SK-N-SH (cell line): ENCODE results near the gene P3H4. TPM values are rescaled to one million over a fixed set of nuclear protein-coding genes. Genes with fewer than 3 reads are reported as not detected.

Experiments
- CTCF ChIA-PET: fragments of 300-600, 350-600 bp; formaldehyde crosslinking; extraction: SDS; loops from one replicate; lab custom pipeline; 2021; lab: Yijun Ruan, JAX
- POLR2A ChIA-PET: fragments of 350-600 bp; sonication (Branson Sonifier 250); formaldehyde crosslinking; extraction: SDS; loops from one replicate; lab custom pipeline; 2020; ENCODE audit warnings: antibody characterized with exemption, inconsistent platforms; lab: Yijun Ruan, JAX
- DNase-seq: peaks from one replicate; pipeline ENCODE4 v3.0.0; 2012
- H2AFZ ChIP-seq: fragments of 200-600 bp; sonication (generic); 2 replicates; pipeline ENCODE4 v1.8.1; 2016; ENCODE audit warnings: antibody characterized with exemption, mild to moderate bottlenecking, low read depth
- H3F3A ChIP-seq: fragments of 200-600 bp; sonication (generic); replicated peaks from 2 replicates; pipeline ENCODE3; 2016; ENCODE audit warnings: antibody characterized with exemption, mild to moderate bottlenecking; ENCODE audit not compliant: insufficient read depth
- H3K27ac ChIP-seq, 2 experiments: fragments of 200-500 bp in 1 of 2; fragments of 200-600 bp in 1 of 2; sonication (Bioruptor generic) in 1 of 2; sonication (generic), shearing (Covaris generic) in 1 of 2; 2 replicates each; pipeline versions ENCODE4 v1.5.1 to v1.6.1; 2014 to 2016; ENCODE audit warnings: low read depth in 2 of 2, inconsistent platforms in 1 of 2, low read length in 1 of 2, mild to moderate bottlenecking in 1 of 2, mixed read lengths in 1 of 2
- H3K27me3 ChIP-seq: fragments of 200-600 bp; sonication (generic), shearing (Covaris generic); 2 replicates; pipeline ENCODE4 v1.6.1; 2016; ENCODE audit warnings: mixed run types; ENCODE audit not compliant: insufficient read depth
- H3K36me3 ChIP-seq, 2 experiments: fragments of 200-500 bp in 1 of 2; fragments of 200-600 bp in 1 of 2; sonication (Bioruptor generic) in 1 of 2; sonication (generic) in 1 of 2; replicated peaks in 1 of 2; 2 replicates each; pipeline versions ENCODE3 to v1.5.1; 2014 to 2016; ENCODE audit warnings: low read length in 1 of 2, mild to moderate bottlenecking in 1 of 2; ENCODE audit not compliant: insufficient read depth in 2 of 2, control insufficient read depth in 1 of 2
- H3K4me1 ChIP-seq, 2 experiments: fragments of 200-500 bp in 1 of 2; fragments of 200-600 bp in 1 of 2; sonication (Bioruptor generic) in 1 of 2; sonication (generic), shearing (Covaris generic) in 1 of 2; 2 replicates each; pipeline versions ENCODE4 v1.5.1 to v1.6.1; 2014 to 2016; ENCODE audit warnings: low read depth in 1 of 2, low read length in 1 of 2, mixed run types in 1 of 2; ENCODE audit not compliant: insufficient read depth in 2 of 2, control insufficient read depth in 1 of 2
- H3K4me2 ChIP-seq: fragments of 200-600 bp; sonication (generic), shearing (Covaris generic); 2 replicates; pipeline ENCODE4 v1.6.1; 2017; ENCODE audit warnings: mixed run types
- H3K4me3 ChIP-seq, 2 experiments: fragments of 200-500 bp in 1 of 2; fragments of 200-600 bp in 1 of 2; sonication (Bioruptor generic) in 1 of 2; sonication (generic), shearing (Covaris generic) in 1 of 2; 2 replicates each; pipeline versions ENCODE4 v1.5.1 to v1.8.1; 2014 to 2016; ENCODE audit warnings: low read depth in 2 of 2, inconsistent platforms in 1 of 2, low read length in 1 of 2, mild to moderate bottlenecking in 1 of 2, mixed read lengths in 1 of 2, moderate library complexity in 1 of 2
- H3K79me2 ChIP-seq: fragments of 200-600 bp; sonication (generic); 2 replicates; pipeline ENCODE4 v1.8.1; 2017; ENCODE audit warnings: mild to moderate bottlenecking; ENCODE audit not compliant: insufficient read depth
- H3K9ac ChIP-seq: fragments of 200-600 bp; sonication (generic); 2 replicates; pipeline ENCODE4 v1.6.1; 2017; ENCODE audit warnings: mixed run types
- H3K9me2 ChIP-seq: fragments of 200-600 bp; sonication (generic); 2 replicates; pipeline ENCODE4 v1.6.1; 2017; ENCODE audit warnings: mixed run types
- H3K9me3 ChIP-seq: fragments of 200-600 bp; sonication (generic); 2 replicates; pipeline ENCODE4 v1.6.1; 2017; ENCODE audit warnings: mixed run types, mild to moderate bottlenecking, moderate library complexity
- H4K20me1 ChIP-seq: fragments of 200-600 bp; sonication (generic); 2 replicates; pipeline ENCODE4 v1.6.1; 2017; ENCODE audit warnings: mild to moderate bottlenecking, mixed run types; ENCODE audit not compliant: insufficient read depth
- CTCF ChIP-seq: fragments of 200-600 bp; sonication (generic); IDR thresholded peaks from 2 replicates; pipeline ENCODE4 v1.6.1; 2017; ENCODE audit warnings: antibody characterized with exemption, mild to moderate bottlenecking, moderate library complexity
- ELF1 ChIP-seq: IDR thresholded peaks from 2 replicates; pipeline ENCODE4 v1.4.0; 2012
- EP300 ChIP-seq, 2 experiments: IDR thresholded peaks; 2 replicates each; pipeline versions ENCODE4 v1.4.0 to v1.6.1; 2012; ENCODE audit warnings: borderline replicate concordance in 1 of 2, low read depth in 1 of 2, low read length in 1 of 2
- EZH2phosphoT487 ChIP-seq: fragments of 200-600 bp; sonication (generic); IDR thresholded peaks from 2 replicates; pipeline ENCODE4 v1.6.1; 2017; ENCODE audit warnings: low read depth, mixed run types, mild to moderate bottlenecking, antibody characterized with exemption, moderate library complexity, borderline replicate concordance
- FOXJ3 ChIP-seq: sonication (generic); formaldehyde crosslinking; IDR thresholded peaks from 2 replicates; pipeline ENCODE4 v1.5.1; 2020; ENCODE audit warnings: mild to moderate bottlenecking, missing genetic modification reagents
- FOXM1 ChIP-seq: IDR thresholded peaks from 2 replicates; pipeline ENCODE4 v1.4.0; 2012; ENCODE audit warnings: low read depth, mild to moderate bottlenecking
- GABPA ChIP-seq: IDR thresholded peaks from 2 replicates; pipeline ENCODE4 v1.4.0; 2012; ENCODE audit warnings: low read depth, mild to moderate bottlenecking
- GATA2 ChIP-seq: sonication (generic); formaldehyde crosslinking; IDR thresholded peaks from 2 replicates; pipeline ENCODE4 v1.5.0; 2020; ENCODE audit warnings: mild to moderate bottlenecking, missing genetic modification reagents
- JUND ChIP-seq: IDR thresholded peaks from 2 replicates; pipeline ENCODE4 v1.4.0; 2012
- MEF2A ChIP-seq: IDR thresholded peaks from 2 replicates; pipeline ENCODE4 v1.4.0; 2012; ENCODE audit warnings: low read depth, borderline replicate concordance
- NFIC ChIP-seq: IDR thresholded peaks from 2 replicates; pipeline ENCODE4 v1.4.0; 2012; ENCODE audit warnings: borderline replicate concordance
- NRF1 ChIP-seq: IDR thresholded peaks from 2 replicates; pipeline ENCODE4 v1.6.1; 2012; ENCODE audit warnings: low read depth, mild to moderate bottlenecking, low read length
- POLR2AphosphoS5 ChIP-seq: IDR thresholded peaks from 2 replicates; pipeline ENCODE4 v1.6.1; 2012; ENCODE audit warnings: low read depth, low read length
- REST ChIP-seq: IDR thresholded peaks from 2 replicates; pipeline ENCODE4 v1.6.1; 2012; ENCODE audit warnings: mild to moderate bottlenecking, low read depth, low read length, moderate library complexity
- RXRA ChIP-seq: IDR thresholded peaks from 2 replicates; pipeline ENCODE4 v1.4.0; 2012; ENCODE audit warnings: low read depth, mild to moderate bottlenecking, borderline replicate concordance
- TEAD4 ChIP-seq: IDR thresholded peaks from 2 replicates; pipeline ENCODE4 v1.4.0; 2012; ENCODE audit warnings: mild to moderate bottlenecking, borderline replicate concordance; ENCODE audit not compliant: insufficient read depth
- ZBTB33 ChIP-seq: IDR thresholded peaks from 2 replicates; pipeline ENCODE4 v1.4.0; 2012; ENCODE audit warnings: low read depth, borderline replicate concordance
- WGBS: methylation state at CpG from one replicate; pipeline ENCODE4 v1.1.6; 2017; ENCODE audit warnings: low lambda C conversion rate; 5-methylcytosine and 5-hydroxymethylcytosine counted together
- polyA plus RNA-seq, 3 experiments: library from polyadenylated mRNA; depleted of rRNA; stranded (reverse); fragments of >200 nt; gene quantifications; 2 replicates each; pipeline ENCODE4 v1.2.3, GENCODE V29; 2012
- TF ChIP-seq, protein P1 (sequence below): fragments of 150-350 bp; IDR thresholded peaks from 2 replicates; pipeline ENCODE4 v1.6.1; 2016; ENCODE audit warnings: mild to moderate bottlenecking, low read depth, low read length
- TF ChIP-seq, protein P2 (sequence below): fragments of 150-350 bp; IDR thresholded peaks from 2 replicates; pipeline ENCODE4 v1.6.1; 2017; ENCODE audit warnings: antibody characterized with exemption, low read length, low read depth, borderline replicate concordance

The P3H4 gene
- polyA plus RNA-seq, 1 of the 3 experiments (the other 2 are of a cell fraction): 88.3 TPM

DNA sequence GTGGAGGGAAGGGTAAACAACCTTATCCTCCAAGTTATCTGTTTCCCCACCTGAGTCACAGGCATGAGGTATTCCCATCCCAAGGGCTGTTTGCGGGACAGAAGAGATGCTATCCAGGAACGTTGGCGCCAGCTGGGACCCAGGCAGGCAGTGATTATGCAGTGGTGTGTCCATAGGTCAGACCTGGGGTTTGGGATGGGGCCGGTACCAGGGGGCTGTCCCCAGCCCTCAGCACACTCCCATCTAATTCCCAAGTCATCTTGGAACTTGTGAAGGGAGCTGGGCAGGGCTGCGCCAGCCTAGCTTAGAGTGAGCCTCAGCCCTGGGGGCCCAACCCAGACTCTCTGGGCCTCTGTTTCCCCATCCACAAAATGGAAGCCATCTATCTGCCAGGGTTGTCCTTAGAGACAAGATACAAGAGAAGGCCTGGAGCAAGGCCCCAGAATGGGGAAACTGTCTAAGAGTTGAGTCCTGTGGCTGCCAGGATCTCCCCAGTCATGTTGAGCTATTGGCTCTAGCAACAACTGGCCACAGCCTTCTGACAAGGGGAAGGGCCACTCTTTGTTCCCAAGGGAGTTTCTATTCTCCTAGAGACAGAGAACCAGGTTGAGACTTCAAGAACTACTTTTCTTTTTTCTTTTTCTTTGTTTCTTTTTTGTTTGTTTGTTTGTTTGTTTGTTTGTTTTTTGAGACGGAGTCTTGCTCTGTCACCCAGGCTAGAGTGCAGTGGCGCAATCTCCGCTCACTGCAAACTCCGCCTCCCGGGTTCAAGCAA is 15.4 kb downstream of the P3H4 start:
- DNase-seq: no peak
- Histone ChIP-seq H3K4me1 (peaks cover 12 to 15% of the 10 kb centered on the region in 2 experiments; a peak in 3 of 4 replicates), H3K4me2 (no peak overlapping the region), H3K36me3 (no peaks in the 10 kb centered on the region), H3K27ac (no peak overlapping the region), H3K9me2 (no peaks in the 10 kb centered on the region), H3F3A (no peaks in the 10 kb centered on the region), H4K20me1 (no peaks in the 10 kb centered on the region), H3K4me3 (no peak overlapping the region), H3K9ac (no peak overlapping the region), H3K79me2 (no peaks in the 10 kb centered on the region), H3K27me3 (no peaks in the 10 kb centered on the region), H3K9me3 (no peaks in the 10 kb centered on the region), H2AFZ (no peak overlapping the region)
- CTCF ChIA-PET: interaction anchor here (1.7 to 20.2 kb wide), 3 partner anchors 10 to 163 kb away, joined by 7 to 405 read pairs (median 20); partner anchors contain the start of genes HAP1 and JUP
- 85% methylated on average over 9 of the region's 10 CpGs for WGBS
- POLR2A ChIA-PET: interaction anchor here (1.2 kb wide), 1 partner anchor 10 kb away, joined by 3 read pairs; the partner anchor contains the start of gene JUP
- TF ChIP-seq ZBTB33: no peak
- TF ChIP-seq, protein P1, sequence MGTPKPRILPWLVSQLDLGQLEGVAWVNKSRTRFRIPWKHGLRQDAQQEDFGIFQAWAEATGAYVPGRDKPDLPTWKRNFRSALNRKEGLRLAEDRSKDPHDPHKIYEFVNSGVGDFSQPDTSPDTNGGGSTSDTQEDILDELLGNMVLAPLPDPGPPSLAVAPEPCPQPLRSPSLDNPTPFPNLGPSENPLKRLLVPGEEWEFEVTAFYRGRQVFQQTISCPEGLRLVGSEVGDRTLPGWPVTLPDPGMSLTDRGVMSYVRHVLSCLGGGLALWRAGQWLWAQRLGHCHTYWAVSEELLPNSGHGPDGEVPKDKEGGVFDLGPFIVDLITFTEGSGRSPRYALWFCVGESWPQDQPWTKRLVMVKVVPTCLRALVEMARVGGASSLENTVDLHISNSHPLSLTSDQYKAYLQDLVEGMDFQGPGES: no peak
- no peak for TF ChIP-seq MEF2A
- no peak for TF ChIP-seq FOXJ3 (CRISPR knock-in tag)
- no peak for TF ChIP-seq JUND
- no peak for TF ChIP-seq EP300 (IDR thresholded peaks at IDR 0.05; ENCODE audit: borderline replicate concordance in 1 of 2, low read depth in 1 of 2, low read length in 1 of 2)
- no peak for TF ChIP-seq GATA2 (CRISPR knock-in tag)
- TF ChIP-seq GABPA: no peak
- no peak for TF ChIP-seq ELF1
- TF ChIP-seq EZH2phosphoT487: no peak
- TF ChIP-seq NFIC: no peak
- TF ChIP-seq RXRA: no peak
- no peak for TF ChIP-seq TEAD4
- TF ChIP-seq POLR2AphosphoS5: no peak
- TF ChIP-seq CTCF: no peak
- TF ChIP-seq, protein P2, sequence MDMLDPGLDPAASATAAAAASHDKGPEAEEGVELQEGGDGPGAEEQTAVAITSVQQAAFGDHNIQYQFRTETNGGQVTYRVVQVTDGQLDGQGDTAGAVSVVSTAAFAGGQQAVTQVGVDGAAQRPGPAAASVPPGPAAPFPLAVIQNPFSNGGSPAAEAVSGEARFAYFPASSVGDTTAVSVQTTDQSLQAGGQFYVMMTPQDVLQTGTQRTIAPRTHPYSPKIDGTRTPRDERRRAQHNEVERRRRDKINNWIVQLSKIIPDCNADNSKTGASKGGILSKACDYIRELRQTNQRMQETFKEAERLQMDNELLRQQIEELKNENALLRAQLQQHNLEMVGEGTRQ: no peak
- TF ChIP-seq FOXM1: no peak
- no peak for TF ChIP-seq REST
- no peak for TF ChIP-seq NRF1
